Measurements from ENCODE around the gene HOXB4. TPM values are rescaled to one million over a fixed set of nuclear protein-coding genes. Genes with fewer than 3 reads are reported as not detected.

Gene HOXB4
- total RNA-seq, 1 donor from 2014 or later: 2.6 TPM

DNA sequence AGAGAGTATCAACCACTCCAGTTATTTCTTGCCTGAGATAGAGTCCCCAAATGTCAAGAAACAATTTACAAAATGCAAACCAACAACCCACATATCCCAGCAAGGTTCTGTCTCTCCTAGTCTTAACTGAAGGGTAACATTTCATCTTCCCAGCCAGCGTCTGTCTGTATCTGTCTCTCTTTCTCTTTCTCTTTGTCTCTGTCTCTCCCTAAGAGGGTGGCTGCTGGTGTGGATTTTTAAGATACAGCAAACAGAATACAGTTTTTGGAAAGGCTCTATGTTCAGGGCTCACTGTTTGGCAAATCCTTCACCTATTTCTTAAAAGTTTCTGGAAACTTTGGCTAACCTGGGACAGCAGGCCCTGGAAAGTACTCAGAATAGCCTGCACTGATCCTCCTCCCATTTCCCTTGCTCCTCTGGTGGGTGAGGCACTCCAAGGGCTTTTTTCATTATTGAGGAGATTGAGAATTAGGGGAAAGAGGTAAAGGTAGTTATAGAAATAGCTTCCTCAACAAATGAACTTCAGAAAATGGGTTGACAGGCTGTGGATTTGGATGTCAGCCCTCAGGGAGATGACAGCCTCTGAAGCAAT, 6.2 kb downstream of the HOXB4 start:
- no peak for DNase-seq

DNA sequence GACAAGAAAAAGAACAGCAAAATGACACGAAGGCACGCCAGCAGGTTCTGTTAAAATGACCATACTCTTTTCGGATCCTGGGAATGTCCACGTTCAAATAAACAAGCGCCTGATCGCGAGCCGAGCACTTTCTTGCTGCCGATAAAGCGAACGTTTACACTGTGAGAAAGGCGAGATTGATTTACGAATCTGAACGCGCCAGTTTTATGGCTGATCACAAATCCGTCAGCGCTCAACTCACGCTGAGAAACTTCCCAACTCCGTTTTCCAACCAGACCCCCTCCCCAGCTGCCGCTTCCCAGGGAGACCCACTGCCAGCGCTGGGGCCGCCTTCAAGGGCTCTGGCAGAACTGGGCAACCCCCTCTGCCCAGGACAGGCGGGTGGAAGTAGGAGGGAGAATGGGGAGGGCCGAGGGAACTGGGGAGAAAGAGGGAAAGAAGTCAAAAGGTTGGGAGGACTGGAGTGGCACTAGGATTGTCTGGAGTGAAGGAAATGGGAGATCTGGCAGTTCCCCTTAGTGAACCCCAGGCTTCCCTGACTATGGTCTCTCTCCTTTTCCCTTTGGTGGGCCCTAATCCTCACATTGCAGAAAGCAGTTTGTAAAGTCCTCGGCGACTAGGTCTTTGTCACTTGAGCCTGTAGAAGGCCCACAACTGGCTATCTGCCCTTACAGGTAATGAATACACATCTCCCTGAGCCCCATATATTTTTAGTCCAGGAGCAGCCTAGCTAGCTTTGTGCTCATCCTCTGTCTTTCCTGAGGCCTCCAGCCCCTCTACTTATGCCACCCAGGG, 6.9 kb downstream of the HOXB4 start:
- DNase-seq: no peak

DNA sequence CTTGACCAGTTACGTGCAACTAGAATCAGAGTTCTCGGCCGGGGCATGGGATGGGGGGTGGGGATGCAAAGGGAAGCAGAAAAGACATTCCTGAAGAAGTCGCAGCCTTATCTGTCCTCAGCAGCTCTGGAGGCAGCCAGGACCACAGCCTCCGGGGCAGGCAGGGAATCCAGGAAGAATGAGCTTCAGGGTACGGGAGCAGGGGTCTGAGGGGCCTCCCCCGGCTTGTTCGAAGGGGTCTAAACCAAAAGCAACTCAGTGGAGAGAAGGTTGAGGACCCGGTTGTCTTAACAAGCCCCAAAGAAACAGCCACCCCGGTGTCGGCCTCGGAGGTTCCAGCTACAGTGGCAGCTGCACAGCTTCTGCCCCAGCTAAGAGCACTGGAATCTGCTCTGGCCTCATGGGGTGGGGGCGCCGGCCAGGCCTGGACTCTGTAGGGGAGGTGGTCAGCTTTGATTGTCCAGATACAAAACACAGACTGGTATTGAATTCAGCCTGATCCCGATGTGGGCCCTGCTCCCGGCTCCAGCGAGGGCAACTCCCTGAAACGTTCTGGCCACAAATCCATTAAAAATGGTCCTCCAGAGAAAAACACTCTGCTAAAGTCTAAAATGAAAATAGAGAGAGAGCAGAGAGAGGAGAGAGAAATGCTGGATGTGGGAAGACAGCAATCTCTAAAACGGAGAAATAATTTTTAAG, 7.7 kb downstream of the HOXB4 start:
- DNase-seq: no peak

DNA sequence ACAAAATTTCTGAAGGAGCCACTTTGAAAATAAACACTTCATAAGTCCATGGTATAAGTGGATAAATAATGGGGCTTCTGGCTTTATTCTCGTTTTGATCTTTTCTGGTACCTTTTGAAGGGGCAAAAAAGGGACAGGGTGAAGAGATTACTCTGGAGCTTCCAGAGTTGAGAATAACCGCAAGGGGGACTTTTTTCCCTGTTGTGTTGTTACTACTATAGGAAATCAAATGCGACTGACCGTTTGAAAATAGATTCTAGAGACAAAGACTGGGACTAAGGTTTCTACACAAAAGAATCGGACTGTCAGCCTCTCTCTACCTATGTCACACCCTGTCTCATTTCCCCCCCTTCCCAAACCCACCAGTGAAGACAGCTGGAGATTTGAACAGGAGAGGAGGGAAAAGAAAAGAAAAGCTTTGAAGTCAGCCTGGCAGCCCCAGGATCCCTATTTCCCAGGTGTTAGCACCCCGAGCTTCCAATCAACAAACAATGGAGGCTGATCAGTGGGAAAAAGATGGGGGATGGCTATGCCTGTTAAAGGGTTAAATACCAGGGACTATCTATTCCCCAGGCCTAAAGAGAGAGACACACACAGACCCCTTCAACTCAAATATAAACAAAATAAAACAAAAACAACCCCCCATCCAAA, 8.4 kb downstream of the HOXB4 start:
- DNase-seq: no peak

DNA sequence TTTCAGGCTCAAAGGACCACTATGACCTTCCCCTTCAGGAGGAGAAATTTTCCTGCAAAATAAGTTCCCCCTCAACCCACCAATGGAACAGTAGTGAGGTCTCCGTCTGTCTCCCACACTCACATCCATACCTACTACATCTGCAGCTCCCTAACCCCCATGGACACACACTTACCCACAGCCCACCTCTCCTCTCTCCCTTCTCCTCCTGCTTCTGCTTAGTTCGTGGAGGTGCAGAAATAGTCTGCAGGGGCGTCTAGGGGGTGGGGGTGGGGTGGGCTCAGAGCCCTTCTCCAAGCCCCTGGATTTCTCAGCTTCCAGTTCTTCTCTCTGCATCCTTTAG, 8.9 kb downstream of the HOXB4 start:
- DNase-seq: no peak

DNA sequence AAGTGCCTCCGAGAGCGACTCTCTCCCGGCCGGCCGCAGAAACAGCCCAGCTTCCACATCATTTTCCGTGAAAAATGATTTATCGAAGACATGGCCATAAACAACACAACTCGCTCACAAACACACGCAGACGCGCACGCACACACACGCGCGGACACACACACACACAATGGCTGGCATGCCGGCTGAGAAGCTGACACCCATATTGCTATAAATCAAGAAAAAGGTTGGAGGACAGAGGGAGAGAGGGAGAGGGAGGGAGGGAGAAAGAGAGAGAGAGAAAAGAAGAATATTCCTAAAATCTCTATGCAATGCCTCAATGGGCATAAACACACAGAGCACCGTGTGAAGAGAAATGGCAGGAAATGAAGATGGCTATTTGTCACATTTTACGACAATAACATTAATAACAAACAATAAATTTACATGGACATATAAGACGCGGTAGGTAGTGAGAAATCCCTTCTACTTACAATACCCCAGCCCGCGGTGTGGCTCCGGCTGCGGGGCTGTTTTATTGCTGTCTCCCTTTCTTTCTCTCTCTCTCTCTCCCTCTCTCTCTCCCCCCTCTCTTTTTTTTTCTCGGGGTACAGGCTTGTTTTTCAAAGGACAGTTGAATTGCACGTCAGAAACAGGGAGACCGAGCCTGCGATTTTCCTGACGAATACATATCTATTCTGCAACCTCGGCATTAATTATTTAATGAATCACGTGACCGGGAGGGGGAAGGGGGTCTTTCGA, 9.5 kb downstream of the HOXB4 start:
- no peak for DNase-seq

DNA sequence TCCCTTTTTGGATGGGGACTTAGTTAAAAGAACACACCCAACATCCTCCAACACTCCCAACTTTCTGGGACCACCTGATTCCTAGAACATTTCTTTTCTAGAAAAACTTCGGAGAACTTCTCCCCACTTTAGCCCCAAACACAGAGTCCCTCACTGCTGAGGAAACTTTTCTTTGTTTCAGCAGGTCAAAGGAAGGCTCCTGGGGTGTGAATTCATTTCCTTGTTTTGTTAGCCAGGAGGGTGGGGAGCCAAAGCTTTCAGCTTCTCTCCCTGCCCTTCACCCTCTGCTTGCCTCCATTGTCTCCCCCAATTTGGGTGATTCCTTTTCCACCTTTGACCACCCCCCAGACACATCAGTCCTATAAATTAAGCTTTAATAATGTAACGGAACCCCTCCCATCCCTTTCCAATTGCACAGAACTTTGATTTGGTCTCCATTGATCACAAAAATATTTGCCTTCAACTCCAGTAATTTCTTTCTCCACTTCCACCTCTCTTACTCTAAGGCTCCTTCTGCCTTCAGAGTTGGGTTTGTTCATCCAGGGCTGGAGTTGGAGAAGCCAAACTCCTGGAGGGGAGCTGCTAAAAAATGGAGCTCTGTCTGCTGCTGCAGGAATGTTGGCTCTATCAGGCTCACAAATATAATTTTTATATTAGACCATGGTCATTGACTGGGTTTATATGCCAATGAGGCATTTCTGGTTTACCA, 10.3 kb downstream of the HOXB4 start:
- no peak for DNase-seq

DNA sequence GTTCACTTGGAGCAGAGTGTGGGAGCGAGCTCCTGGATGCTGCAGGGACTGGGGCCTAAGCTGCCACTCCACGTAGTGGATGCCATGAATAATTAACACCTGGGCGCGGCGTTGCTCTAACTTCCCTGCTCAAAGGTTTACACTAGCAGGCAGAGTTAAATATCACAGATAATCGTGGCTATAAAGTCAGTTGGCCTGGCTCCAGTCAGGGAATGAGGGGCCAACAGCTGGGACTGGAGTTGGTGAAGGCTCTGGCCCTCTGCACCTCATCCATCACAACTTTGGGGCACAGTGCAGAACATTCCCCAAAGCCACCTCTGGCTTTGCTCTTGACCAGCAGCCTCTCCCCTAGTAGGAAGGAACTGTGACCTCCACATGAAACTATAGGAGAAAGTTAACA, 10.9 kb downstream of the HOXB4 start:
- no peak for DNase-seq

DNA sequence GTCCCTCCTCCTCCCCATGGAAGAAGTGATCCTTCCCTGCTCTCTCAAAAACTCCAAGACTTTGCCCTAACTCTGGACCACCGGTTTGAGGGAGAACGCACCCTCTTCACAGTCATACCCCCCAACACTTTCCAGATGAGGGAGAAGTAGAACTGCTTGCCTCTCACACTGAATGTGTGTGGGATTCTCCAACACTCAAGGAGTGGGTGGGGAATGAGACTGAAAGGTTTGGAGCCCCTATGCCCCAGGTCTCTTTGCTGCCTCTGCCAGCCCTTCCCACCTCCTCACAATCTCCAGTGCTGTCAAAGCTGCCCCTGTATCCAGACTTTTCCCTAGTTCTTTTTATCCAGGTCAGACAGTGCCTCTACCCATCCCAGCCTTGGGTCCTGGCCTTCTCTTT, 11.4 kb downstream of the HOXB4 start:
- DNase-seq: no peak

DNA sequence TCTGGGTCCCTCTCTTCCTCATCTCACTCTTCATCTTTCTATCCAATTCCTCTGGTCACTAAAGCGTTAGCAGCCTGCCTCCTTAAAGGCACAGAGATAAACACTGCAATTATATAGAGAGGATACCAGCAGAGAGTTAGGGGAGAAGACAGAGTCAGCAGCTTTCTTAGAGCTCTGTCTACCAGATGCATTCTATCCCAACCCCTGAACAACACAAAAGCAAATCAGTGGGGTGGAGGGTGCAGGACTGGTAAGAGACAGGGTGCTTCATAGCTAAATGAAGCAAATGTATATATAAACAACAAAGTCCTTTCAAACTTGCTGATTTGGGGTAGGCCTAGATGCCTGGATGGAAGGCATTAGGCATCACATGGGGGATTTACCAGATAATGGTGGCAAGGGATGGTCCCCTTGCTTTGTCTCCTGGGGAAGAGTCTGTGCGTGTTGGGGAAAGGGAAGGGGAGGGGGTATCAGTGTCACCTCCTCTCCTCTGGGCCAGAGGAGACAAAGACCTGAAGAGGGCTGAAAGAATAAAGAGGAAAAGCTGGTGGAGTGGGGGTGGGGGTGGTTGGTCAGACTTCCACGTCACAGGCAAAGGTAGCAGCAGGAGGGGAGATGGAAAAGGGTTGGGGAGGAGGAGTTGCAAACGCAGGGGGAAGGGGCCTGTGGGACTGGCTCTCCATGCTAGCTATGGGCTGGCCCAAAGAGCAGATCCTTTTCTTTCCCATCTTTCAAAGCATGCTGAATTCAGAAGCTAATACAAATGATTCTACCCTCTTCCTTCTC, 12.0 kb downstream of the HOXB4 start:
- DNase-seq: no peak

DNA sequence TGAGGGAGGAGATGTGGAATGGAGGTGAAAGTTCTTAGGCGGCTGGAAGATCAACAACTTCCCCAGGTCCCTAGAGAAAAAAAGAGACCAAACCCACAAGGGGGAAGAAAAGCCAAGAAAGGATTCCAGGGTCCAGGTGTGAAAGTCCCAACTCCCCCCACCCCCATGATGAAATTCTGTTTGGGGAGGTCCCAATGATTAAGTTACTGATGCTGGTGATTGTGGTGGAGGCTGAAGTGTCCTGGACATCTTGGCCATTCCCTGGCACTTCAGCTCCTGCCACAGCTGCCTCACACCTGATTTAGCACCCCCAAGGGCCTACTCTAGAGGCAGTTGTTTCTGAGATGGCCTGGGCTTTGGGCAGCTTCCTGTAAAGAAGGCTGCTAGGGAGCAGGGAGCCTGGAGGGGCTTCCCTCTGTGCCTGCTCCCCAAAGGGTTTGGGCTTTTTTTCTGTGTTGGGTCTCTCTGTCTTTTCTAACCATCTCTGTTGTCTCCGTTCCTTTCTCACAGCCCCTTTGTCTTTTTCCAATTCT, 13.1 kb downstream of the HOXB4 start:
- no peak for DNase-seq

DNA sequence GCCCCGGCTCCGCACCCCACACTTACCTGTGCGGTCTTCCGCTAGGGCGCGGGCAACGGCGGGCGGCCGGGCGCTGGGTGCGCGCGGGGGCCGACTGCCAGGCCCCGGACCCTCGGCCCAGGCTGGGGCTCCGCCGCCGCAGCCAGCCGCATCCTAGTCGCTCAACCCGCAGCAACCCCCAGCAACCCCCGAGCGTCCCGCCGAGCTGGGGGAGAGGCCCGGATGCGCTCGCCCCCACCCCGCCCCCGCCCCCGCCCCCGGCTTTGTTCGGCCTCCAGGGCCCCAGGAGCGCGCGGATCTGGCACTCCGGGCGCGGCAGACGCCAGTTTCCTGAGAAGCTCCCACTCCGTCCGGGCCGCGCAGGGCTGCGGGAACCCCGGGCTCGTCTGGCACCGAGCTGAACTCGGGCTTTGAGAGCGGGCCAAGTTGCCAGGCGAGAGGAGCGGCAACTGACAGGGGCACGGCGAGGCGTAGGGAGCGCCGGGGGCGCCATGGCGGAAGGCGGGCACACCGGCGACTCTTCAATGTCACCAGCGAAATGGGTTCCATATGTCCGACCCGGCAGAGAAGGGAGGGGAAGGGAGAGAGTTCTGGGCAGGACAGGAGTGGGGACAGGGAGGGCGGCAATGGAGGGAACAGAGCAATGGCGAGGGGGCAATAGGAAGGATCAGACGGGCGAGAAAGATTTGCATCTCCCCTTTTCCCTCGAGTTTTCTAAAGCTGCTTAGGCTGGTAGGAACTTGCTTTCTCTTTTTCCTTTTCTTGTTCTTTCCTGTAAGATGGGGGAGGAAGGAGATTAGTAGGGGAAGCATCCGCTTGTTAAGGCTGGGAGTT, 13.7 kb downstream of the HOXB4 start:
- no peak for DNase-seq

DNA sequence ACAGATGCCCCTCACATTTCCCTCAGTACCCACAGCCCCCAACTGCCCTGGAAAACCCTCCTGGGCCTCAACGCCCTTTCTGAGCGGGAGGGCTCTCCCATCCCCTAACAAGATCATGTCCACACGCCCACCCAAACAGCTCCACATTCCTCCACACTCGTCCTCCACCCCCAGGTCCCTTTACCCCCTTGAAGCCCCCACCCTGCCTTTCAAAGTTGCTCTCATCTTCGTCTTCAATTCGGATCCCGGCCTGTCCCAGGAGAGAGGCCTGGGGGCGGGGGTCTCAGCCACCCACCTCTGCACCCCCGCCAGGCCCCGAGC, 14.3 kb downstream of the HOXB4 start:
- no peak for DNase-seq

DNA sequence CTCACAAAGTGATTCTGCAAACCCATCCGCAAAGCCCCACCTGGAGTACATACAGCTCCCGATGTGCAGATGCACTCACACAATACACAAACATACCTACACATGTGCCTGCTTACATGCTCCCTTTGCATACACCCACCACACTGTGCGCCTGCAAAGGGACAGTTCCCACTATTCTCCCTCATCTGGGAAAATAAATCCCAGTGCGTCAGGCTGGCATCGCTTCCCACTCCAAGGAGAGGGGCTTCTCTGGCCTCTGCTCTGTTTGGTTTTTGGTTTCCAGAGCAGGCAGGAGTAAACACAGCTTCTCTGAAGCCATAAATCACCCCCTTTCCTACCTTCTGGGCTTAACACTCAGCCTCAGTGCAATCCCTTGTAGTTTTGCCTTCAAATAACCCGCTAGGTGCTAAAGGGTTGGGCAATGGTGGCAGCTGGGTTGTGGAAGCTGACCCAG, 14.7 kb downstream of the HOXB4 start:
- DNase-seq: no peak

DNA sequence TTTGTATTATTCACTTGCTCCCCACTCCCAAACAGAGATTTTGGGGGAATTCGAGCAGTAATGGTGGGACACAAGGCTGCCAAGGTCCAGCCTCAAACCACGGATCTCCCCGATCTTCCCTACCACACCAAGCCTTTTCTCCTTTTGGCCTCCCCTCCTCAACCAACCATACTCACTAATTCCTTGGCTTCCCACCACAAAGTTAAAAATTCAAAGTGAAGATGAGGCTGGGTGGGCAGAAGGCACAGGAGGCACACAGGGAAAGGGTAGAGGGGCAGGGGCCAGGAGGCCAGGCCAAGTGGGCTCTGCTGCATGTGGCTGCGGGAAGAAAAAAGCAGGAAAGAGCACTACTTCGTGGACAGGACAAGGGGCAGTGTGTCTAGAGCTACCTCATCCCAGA, 15.2 kb downstream of the HOXB4 start:
- no peak for DNase-seq

DNA sequence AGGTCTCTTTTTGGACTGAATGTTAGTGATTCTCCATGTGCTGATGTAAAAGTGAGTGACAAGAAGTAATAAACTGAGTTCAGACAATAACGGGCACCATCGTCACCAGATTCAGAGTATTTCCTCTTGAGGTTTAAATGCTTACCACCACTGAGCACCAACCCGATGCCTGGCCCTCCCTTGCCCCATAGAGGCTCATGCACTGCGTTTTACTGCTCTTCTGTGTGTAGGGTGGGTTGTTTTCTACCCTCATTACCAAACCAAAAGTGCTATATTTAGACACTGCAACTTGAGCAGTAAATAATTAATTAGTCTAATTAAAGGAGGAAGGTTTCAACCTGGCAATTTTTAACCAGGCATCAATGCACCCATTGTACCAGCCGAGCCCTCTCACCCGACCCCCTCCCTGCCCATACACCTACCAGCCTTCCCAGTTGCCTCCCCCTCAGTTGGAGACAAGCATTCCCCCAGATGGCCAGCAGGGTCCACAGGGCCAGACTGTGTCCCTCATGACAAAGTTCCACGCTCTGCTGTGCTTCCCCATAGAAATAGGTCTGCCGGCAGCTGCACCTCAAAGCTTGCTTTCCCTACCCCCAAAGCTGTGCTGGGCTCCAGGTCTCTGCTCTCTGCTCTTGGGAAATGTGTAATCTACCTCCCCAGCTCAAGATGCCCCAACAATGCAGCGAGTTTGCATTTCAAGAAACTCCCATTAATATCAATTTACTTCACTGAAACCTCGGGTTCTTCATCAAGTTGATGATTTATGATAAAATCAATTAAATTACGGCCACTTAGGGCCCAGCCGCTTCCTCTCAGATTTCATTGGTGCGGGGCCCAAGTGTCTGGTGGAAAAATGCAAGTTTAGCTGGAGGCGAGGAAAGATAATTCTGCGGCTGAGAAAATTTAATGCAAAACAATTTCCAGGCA, 16.0 kb downstream of the HOXB4 start:
- DNase-seq: no peak

DNA sequence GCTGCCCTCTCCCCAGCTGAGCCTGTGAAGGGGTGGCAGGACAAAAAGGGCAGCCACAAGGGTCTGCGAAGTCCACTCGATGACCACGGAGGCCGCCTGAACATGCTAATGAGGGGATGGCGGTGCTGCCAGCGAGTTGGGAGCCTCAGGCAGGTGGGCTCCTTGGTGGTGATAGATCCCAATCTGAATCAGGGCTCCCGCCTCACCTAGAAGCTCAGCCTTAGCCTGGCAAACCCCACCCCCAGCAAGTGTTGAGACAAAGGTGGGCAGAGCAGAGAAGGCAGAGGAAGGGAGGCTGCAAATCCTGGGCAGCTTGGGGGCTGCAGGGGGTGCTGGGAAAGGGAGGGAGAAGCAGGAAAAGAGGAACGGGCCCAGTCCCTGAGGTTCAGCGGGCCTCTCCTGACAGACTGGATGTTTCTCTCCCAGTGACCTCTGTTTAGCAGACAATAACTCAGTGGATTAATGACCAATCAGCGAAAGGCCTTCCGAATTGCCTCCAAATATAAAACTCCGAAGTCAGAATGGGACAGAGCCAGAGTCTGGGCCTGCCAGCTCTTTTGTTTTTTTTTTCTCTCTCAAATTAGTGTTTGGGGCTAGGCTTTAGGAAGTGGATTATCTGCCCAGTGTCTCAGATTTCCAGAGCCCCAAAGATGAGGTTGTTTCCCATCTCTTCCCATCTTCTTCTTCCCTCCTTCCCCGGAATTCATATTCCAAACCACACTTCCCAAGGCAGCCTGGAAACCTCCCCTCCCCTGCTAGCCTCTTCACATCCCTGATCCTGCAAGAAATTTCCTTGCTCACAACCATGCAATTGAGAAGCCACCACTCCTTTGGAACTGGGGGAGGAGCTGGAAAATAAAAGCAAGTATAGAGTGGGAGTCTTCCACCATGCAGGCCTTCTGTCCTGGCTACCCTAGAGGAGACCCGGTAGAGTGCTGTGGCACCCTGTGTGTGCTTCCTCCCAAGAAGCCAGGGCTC, 18.0 kb downstream of the HOXB4 start:
- no peak for DNase-seq
